Activated T-helper 1 cell treated with anti-CD3 and anti-CD28 coated beads, Interleukin-12 subunit alpha, Interleukin-12 subunit beta, Interleukin-2, Interleukin-4 antibody, amounts not matched to agents 30 ng/mL and 10 ng/mL and 1 ng/mL, durations not matched to agents 14 hours and 24 hours and 36 hours (primary cell): ENCODE data around the gene CPZ. TPM values are rescaled to one million over a fixed set of nuclear protein-coding genes. Genes with fewer than 3 reads are reported as not detected.

Experiments used
- DNase-seq: peaks from one replicate; pipeline ENCODE4 v3.0.0; 2021; ENCODE audit warnings: low spot score
- H3K27ac Mint-ChIP-seq: one replicate; pipeline ENCODE4 v1.8.0; 2021; ENCODE audit warnings: mild to moderate bottlenecking, mixed read lengths
- H3K27me3 Mint-ChIP-seq: one replicate; pipeline ENCODE4 v1.8.0; 2022; ENCODE audit warnings: mild to moderate bottlenecking, moderate library complexity, mixed read lengths; ENCODE audit not compliant: insufficient read depth
- H3K36me3 Mint-ChIP-seq: one replicate; pipeline ENCODE4 v1.8.0; 2021; ENCODE audit warnings: low read depth, mixed read lengths
- H3K4me1 Mint-ChIP-seq: one replicate; pipeline ENCODE4 v1.8.0; 2021; ENCODE audit warnings: low read depth, mixed read lengths
- H3K4me3 Mint-ChIP-seq: one replicate; pipeline ENCODE4 v1.8.0; 2021; ENCODE audit warnings: mild to moderate bottlenecking, moderate library complexity, mixed read lengths
- H3K9me3 Mint-ChIP-seq: one replicate; pipeline ENCODE4 v1.8.0; 2021; ENCODE audit warnings: mixed read lengths
- intact Hi-C: fragments of 100-400 bp; cut with micrococcal nuclease; formaldehyde crosslinking; loops from one replicate; pipeline ENCODE4 v1.15.1; 2024
- total RNA-seq: library from RNA; stranded (reverse); gene quantifications from 2 replicates; pipeline ENCODE4 v1.2.3, GENCODE V29; 2022

The CPZ gene
- total RNA-seq, 1 donor from 2014 or later: not detected

DNA sequence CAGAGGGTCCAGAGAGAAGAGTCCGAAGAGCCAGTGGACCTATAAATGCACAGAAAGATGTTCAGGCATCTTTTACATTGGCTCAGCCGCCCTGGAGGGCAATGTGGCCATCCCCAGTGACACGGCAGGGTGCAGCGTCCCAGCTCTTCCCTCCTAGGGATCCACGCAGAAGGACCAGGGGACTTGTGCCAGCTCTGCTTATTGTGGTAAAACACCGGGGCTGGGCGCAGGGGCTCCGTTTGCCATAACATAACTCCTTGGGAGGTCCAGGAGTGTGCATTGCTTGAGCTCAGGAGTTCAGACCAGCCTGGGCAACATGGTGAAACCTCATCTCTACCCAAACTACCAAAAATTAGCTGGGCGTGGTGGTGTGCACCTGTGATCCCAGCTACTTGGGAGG, 70.2 kb downstream of the CPZ start:
- Mint-ChIP-seq H3K27ac (no peak overlapping the region), H3K36me3 (no peaks in the 10 kb centered on the region), H3K27me3 (peaks cover 3% of the 10 kb centered on the region), H3K4me3 (no peak overlapping the region), H3K9me3 (no peaks in the 10 kb centered on the region), H3K4me1 (no peaks in the 10 kb centered on the region)
- intact Hi-C loops: no loop called here
- no peak for DNase-seq

DNA sequence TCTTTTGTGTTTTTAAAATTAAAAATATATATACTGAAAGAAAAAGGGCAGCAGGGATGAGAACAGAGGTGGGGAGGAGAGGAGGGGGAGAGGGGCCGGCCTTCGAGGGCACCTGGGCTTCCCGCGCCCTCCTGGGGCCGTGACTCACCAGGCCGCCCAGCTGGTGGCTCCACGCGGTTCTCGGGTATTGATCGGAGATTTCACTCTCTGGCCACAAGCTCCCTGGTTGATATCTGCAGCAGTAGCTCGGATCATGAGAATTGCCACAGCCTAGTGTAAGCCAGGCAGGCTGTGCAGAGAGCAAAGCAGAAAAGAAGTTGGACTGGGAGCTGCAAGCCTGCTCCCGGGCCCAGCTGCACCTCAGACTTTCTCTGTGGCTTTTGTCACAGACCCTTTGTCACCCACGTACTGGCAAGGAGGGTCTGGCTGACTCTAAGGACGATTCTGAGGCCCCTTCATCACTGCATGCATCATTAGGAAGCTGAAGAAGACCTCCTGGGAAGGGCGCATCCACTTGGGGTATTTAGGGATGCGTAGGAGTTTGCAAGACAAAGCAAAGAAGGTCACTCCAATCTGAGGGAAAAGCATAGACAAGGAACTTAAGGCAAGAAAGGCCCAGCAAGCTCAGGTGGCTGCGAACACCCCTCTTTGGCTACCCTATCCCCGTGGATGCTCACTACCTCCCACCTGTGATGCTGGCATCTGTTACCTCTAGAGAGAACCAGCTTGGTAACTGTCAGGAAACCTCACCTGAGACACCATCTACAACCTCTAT, 71.7 kb downstream of the CPZ start:
- H3K4me1 Mint-ChIP-seq: no peaks in the 10 kb centered on the region
- intact Hi-C loops: no loop called here

GRCh38 chr4:8664976-8665375, 72.4 kb downstream of the CPZ start:
- no peaks in the 10 kb centered on the region for H3K9me3 Mint-ChIP-seq
- H3K27ac Mint-ChIP-seq: no peak overlapping the region
- H3K4me1 Mint-ChIP-seq: no peaks in the 10 kb centered on the region
- intact Hi-C loops: no loop called here
- peaks cover 3% of the 10 kb centered on the region for H3K27me3 Mint-ChIP-seq
- no peaks in the 10 kb centered on the region for H3K36me3 Mint-ChIP-seq
- H3K4me3 Mint-ChIP-seq: no peak overlapping the region
- DNase-seq: no peak

More for the DNA sequence above, 71.7 kb downstream of the CPZ start:
- no peaks in the 10 kb centered on the region for H3K36me3 Mint-ChIP-seq
- DNase-seq: no peak
- no peaks in the 10 kb centered on the region for H3K9me3 Mint-ChIP-seq
- no peak overlapping the region for H3K4me3 Mint-ChIP-seq
- H3K27me3 Mint-ChIP-seq: peaks cover 3% of the 10 kb centered on the region
- no peak overlapping the region for H3K27ac Mint-ChIP-seq

GRCh38 chr4:8665406-8666360, 73.1 kb downstream of the CPZ start:
- no peaks in the 10 kb centered on the region for H3K9me3 Mint-ChIP-seq
- H3K4me3 Mint-ChIP-seq: no peak overlapping the region
- no peaks in the 10 kb centered on the region for H3K4me1 Mint-ChIP-seq
- no peak for DNase-seq
- intact Hi-C loops: no loop called here
- H3K27ac Mint-ChIP-seq: no peak overlapping the region
- H3K27me3 Mint-ChIP-seq: peaks cover 3% of the 10 kb centered on the region
- H3K36me3 Mint-ChIP-seq: no peaks in the 10 kb centered on the region

GRCh38 chr4:8666581-8666980, 74.0 kb downstream of the CPZ start:
- no peak for DNase-seq
- Mint-ChIP-seq H3K27me3 (peaks cover 3% of the 10 kb centered on the region), H3K4me1 (no peaks in the 10 kb centered on the region), H3K9me3 (no peaks in the 10 kb centered on the region), H3K36me3 (no peaks in the 10 kb centered on the region), H3K27ac (no peak overlapping the region), H3K4me3 (no peak overlapping the region)
- intact Hi-C loops: no loop called here

Other genes with a start within 250 kb of the CPZ start
- 18.4 and 20.7 TPM in 2 replicates for gene ACOX3, start 152.0 kb upstream of the CPZ start, total RNA-seq
- gene TRMT44, start 152.0 kb upstream of the CPZ start, total RNA-seq: 36.8 and 39.2 TPM in 2 replicates
- not detected in 2 replicates for gene GPR78, start 12.4 kb upstream of the CPZ start, total RNA-seq